Transverse colon (tissue), 4 donors: ENCODE measurements around the gene C4orf36. TPM values are rescaled to one million over a fixed set of nuclear protein-coding genes. Genes with fewer than 3 reads are reported as not detected.

ENCODE experiments used
- DNase-seq: peaks from one replicate; pipeline ENCODE4 v3.0.0-alpha.2; 2019
- H3K27ac ChIP-seq, 4 donors: fragments of 200-600 bp; sonication (generic); 2 replicates each; pipeline ENCODE4 v1.5.1; 2016 to 2018; ENCODE audit warnings: inconsistent platforms in 4 of 4
- H3K27me3 ChIP-seq: fragments of 200-600 bp; sonication (generic); 2 replicates; pipeline ENCODE4 v1.5.1; 2017; ENCODE audit warnings: inconsistent platforms
- H3K36me3 ChIP-seq, 4 donors: fragments of 200-600 bp; sonication (generic); 2 replicates each; pipeline ENCODE4 v1.5.1; 2017 to 2019; ENCODE audit warnings: inconsistent platforms in 4 of 4
- H3K4me1 ChIP-seq, 4 donors: fragments of 200-600 bp; sonication (generic); 2 replicates each; pipeline ENCODE4 v1.5.1; 2017 to 2020; ENCODE audit warnings: inconsistent platforms in 4 of 4
- H3K4me3 ChIP-seq, 4 donors: fragments of 200-600 bp; sonication (generic); 1 replicate in 1 of 4; 2 replicates in 3 of 4; pipeline versions ENCODE4 v1.5.1 to v1.6.1; 2017 to 2019; ENCODE audit warnings: inconsistent platforms in 4 of 4
- H3K9me3 ChIP-seq, 2 donors: fragments of 200-600 bp; sonication (generic); 2 replicates each; pipeline ENCODE4 v1.5.1; 2017 to 2019; ENCODE audit warnings: inconsistent platforms in 2 of 2
- EP300 ChIP-seq: sonication (generic); formaldehyde crosslinking; IDR thresholded peaks from one replicate; pipeline ENCODE4 v1.6.1; 2017; ENCODE audit warnings: antibody characterized with exemption, low read depth
- POLR2A ChIP-seq: fragments of 450-650 bp; IDR thresholded peaks from one replicate; pipeline ENCODE4 v1.6.1; 2016; ENCODE audit warnings: antibody characterized with exemption, mild to moderate bottlenecking, moderate library complexity
- POLR2AphosphoS5 ChIP-seq, 3 donors: sonication (generic); formaldehyde crosslinking; IDR thresholded peaks; one replicate each; pipeline ENCODE4 v1.6.1; 2016; ENCODE audit warnings: antibody characterized with exemption in 3 of 3
- WGBS, 2 donors: methylation state at CpG; one replicate each; pipeline ENCODE4 v1.1.5; 2018; ENCODE audit warnings: low coverage in 1 of 2; 5-methylcytosine and 5-hydroxymethylcytosine counted together
- in situ Hi-C, 4 donors: fragments of 200-750 bp; cut with MboI; loops; one replicate each; pipeline versions ENCODE4 v1.15.0 to v1.15.1; 2017; ENCODE audit warnings: low sequenced_read_pairs in 3 of 4, low pct_ligation_motif_present in 1 of 4, low pct_unique_long_range_greater_than_20kb in 1 of 4
- intact Hi-C: fragments of 100-400 bp; cut with DNase I; formaldehyde crosslinking; loops from one replicate; pipeline ENCODE4 v1.15.1; 2023; ENCODE audit warnings: low total_unique reads
- total RNA-seq, 4 donors: library from RNA; depleted of rRNA; stranded (reverse); fragments of >200 nt; gene quantifications; one replicate each; pipeline ENCODE4 v1.1.0, GENCODE V29; 2016
- TF ChIP-seq, protein P1 (sequence below), 5 experiments: fragments of 200-600 bp in 3 of 5; fragments of 450-650 bp in 2 of 5; sonication (generic) in 3 of 5; IDR thresholded peaks; 1 replicate in 2 of 5; 2 replicates in 3 of 5; pipeline ENCODE4 v1.5.1; 2016 to 2017; ENCODE audit warnings: antibody characterized with exemption in 5 of 5, inconsistent platforms in 3 of 5, mild to moderate bottlenecking in 2 of 5, moderate library complexity in 1 of 5

The C4orf36 gene
- total RNA-seq, 4 donors from 2014 or later, result 0.27 to 0.32 TPM; not detected in 2

DNA sequence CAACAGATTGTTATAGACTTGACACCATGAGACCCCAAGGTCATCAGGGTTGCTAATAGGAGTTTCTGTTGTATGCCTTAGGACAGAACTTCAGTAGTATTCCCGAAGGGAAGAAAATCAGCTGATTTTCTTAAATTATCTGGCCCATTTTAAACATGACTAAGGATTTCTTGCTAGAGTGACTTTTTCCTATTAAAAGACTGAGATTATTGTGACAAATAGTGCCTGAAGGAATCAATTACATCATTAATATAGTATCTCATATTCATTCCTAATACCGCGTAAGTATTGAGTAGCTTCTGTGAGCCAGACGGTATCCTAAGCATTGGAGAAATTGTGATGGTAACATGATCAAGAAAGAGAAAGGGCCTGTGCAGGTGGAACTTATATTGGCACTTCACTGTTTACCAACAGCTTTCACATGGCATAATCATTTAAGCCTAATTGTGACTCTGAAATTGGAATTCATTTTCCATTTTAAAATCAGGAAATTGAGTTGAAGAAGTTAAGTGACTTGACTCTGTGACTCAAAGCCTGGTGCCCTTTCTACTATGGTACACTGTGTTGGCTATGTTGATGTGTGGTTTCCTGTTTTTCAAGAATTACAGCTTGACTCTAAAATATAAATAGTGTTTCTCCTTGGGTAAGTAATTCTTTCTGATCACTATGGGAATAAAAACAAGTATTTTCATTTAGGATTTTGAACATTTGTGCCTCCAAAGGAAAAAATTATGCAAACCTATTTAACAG, 46.7 kb upstream of the C4orf36 start:
- WGBS, 2 donors, result 64 to 76% methylated on average over 4 of the region's 4 CpGs
- no peak for TF ChIP-seq POLR2AphosphoS5 (IDR thresholded peaks at IDR 0.05)
- TF ChIP-seq POLR2A, result no peak
- no peak for TF ChIP-seq EP300
- TF ChIP-seq, protein P1, sequence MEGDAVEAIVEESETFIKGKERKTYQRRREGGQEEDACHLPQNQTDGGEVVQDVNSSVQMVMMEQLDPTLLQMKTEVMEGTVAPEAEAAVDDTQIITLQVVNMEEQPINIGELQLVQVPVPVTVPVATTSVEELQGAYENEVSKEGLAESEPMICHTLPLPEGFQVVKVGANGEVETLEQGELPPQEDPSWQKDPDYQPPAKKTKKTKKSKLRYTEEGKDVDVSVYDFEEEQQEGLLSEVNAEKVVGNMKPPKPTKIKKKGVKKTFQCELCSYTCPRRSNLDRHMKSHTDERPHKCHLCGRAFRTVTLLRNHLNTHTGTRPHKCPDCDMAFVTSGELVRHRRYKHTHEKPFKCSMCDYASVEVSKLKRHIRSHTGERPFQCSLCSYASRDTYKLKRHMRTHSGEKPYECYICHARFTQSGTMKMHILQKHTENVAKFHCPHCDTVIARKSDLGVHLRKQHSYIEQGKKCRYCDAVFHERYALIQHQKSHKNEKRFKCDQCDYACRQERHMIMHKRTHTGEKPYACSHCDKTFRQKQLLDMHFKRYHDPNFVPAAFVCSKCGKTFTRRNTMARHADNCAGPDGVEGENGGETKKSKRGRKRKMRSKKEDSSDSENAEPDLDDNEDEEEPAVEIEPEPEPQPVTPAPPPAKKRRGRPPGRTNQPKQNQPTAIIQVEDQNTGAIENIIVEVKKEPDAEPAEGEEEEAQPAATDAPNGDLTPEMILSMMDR (IDR thresholded peaks at IDR 0.05), result no peak
- DNase-seq, result no peak
- in situ Hi-C loops (loop anchor here in 2 of 4 donors (5.0 to 10.0 kb wide), 2 partner anchors 66 to 68 kb away; no protein-coding TSS in a partner anchor), intact Hi-C loops (loop anchor here (10.0 kb wide), 1 partner anchor 166 kb away; no protein-coding TSS in a partner anchor)
- no peaks in the 10 kb centered on the region for H3K9me3 ChIP-seq
- H3K4me3 ChIP-seq, result peak overlapping the region in 1 of 4 donors; percentile 8
- H3K27ac ChIP-seq, result peak overlapping the region; percentile 99 to 100 (median 99)
- no peaks in the 10 kb centered on the region for H3K27me3 ChIP-seq
- peaks cover 38 to 72% (median 68%) of the 10 kb centered on the region in 4 donors for H3K4me1 ChIP-seq
- H3K36me3 ChIP-seq, result no peaks in the 10 kb centered on the region

DNA sequence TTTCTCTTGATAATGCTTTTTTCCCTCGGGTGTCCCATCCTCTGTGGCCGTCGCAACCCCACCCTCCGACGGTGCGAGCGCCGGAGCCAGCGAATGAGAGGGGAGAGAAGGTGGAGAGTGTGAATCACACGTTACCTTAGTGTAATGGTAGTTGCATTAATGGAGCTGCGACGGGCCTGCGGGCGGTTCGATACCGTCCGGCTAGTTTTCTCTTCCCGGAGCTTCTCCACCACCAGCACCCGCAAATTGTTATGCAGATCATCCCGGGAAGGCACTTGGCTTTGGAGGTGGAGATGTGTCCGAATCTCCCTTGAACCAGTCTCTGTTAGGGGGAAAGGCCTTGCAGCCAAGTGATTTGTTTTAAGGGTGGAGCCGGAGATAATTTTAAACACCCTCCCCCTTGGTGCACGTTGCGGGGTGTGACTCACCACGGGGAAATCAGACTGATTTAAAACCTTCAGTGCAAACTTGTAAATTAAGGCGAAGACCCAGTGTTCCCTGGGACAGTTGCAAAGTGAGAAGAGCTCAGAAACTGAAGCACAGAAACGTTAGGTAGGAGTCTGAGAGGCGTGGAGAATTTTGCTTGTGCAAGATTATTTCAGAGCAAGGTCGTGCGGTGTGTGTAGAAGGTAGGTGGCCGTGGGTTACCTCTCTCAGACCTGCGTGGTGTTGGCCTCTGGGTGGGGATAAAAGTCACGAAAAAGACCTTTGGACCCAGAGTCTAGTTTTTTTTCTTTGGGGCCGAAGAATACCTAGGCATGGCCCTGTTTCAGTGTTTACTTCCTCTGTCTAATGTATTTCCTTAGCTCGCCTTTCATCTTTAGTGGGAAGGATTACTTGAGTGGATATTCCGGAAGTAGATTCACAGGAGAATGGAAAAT, 43.9 kb upstream of the C4orf36 start:
- H3K4me3 ChIP-seq, result peak overlapping the region; percentile 81 to 97 (median 94)
- intact Hi-C loops (loop anchor here (2.0 to 10.0 kb wide), 2 partner anchors 71 to 169 kb away; no protein-coding TSS in a partner anchor), in situ Hi-C loops (loop anchor here in 2 of 4 donors (5.0 to 10.0 kb wide), 2 partner anchors 69 to 71 kb away; no protein-coding TSS in a partner anchor)
- H3K36me3 ChIP-seq, result no peaks in the 10 kb centered on the region
- peak; percentile 87 for DNase-seq
- H3K9me3 ChIP-seq, result no peaks in the 10 kb centered on the region
- 5 to 7% methylated on average over 7 to 36 of the region's 36 CpGs for WGBS, 2 donors
- H3K4me1 ChIP-seq, result peaks cover 28 to 60% (median 53%) of the 10 kb centered on the region in 4 donors
- TF ChIP-seq EP300 (no peak), POLR2A (peak; percentile 79), POLR2AphosphoS5 (IDR thresholded peaks at IDR 0.05) (peak; percentile 83 to 86 (median 84))
- peak overlapping the region; percentile 99 to 100 (median 99) for H3K27ac ChIP-seq
- no peaks in the 10 kb centered on the region for H3K27me3 ChIP-seq

DNA sequence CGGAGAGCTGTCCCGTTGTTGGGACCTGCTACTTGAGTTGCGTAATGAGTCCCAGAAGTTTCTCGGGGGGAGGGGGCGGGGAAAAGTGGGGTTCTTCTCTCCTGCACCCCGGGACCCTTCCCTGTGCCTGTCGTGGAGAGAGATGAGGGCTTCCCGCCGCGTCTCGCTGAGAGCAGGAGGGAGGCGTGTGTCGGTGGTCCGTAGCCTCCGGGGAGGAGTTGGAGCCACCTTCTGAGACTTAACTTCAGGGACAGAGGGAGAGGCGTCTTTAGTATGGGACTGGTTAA, 43.3 kb upstream of the C4orf36 start:
- 2% methylated on average over 16 of the region's 16 CpGs; no CpG with 5 or more reads in 1 of the 2 donors for WGBS, 2 donors
- no peaks in the 10 kb centered on the region for H3K36me3 ChIP-seq
- no peaks in the 10 kb centered on the region for H3K9me3 ChIP-seq
- H3K27ac ChIP-seq, result peak overlapping the region; percentile 99 to 100 (median 99)
- intact Hi-C loops, result loop anchor here (2.0 to 10.0 kb wide), 2 partner anchors 71 to 169 kb away; no protein-coding TSS in a partner anchor
- TF ChIP-seq POLR2A (no peak), POLR2AphosphoS5 (IDR thresholded peaks at IDR 0.05) (no peak), EP300 (no peak)
- TF ChIP-seq, protein P1 (IDR thresholded peaks at IDR 0.05), result no peak
- no peaks in the 10 kb centered on the region for H3K27me3 ChIP-seq
- peak overlapping the region; percentile 81 to 97 (median 94) for H3K4me3 ChIP-seq
- in situ Hi-C loops, result loop anchor here in 2 of 4 donors (5.0 to 10.0 kb wide), 2 partner anchors 69 to 72 kb away; no protein-coding TSS in a partner anchor
- H3K4me1 ChIP-seq, result peaks cover 28 to 56% (median 49%) of the 10 kb centered on the region in 4 donors
- DNase-seq, result no peak

DNA sequence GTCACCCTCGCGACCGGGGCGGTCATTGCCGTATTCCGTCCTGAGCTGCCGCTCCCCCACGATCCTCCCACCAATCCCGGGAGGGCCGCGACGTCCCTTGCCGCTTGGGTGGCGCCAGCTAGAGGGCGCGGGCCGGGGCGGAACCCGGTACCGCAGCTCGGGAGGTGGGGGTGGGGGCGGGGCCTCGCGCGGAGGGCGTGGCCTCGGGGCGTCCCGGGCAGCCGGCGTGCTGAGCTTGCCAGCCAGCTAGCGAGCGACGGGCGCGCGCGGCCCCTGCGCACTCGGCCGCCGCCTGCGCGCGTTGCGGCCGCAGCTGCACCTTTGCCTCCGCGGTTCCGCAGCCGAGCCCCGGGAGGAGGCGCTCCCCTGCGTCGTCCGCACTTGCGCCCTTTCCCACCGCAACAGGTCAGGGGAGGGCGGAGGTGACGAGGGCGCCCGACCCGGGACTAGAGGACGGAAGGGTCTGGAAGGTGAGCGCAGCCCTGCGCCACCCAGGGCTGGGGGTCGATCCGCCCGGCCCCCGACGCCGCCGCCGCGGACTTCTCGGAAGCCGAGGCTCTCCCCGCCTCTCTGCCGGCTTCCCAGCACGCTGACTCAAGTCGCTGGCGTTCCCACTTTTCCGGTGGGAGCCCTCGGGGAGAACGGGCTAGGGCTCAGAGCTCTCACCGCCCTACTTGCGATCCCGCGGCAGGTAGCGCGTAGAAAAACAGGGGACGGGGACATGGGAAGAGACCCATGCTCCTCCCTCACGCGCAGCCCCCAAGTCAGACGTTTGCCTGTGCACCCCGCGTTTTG, 42.7 kb upstream of the C4orf36 start, which contains the start of gene AFF1:
Gene AFF1, plus strand, starts transcription at position 241 of the 795 bp plus-strand sequence. CDS start 13,523 bp downstream, outside the sequence.
- Histone ChIP-seq H3K4me3 (peak within 1 kb of the TSS; percentile 81 to 97 (median 94)), H3K9me3 (no peaks in the 10 kb centered on the region), H3K27me3 (no peaks in the 10 kb centered on the region), H3K4me1 (peaks cover 25 to 50% (median 43%) of the 10 kb centered on the region in 4 donors), H3K27ac (peak within 1 kb of the TSS; percentile 99 to 100 (median 99)), H3K36me3 (no peaks in the 10 kb centered on the region)
- in situ Hi-C loops (loop anchor here in 2 of 4 donors (5.0 to 10.0 kb wide), 2 partner anchors 70 to 72 kb away; no protein-coding TSS in a partner anchor), intact Hi-C loops (loop anchor here (2.0 to 10.0 kb wide), 2 partner anchors 72 to 170 kb away; no protein-coding TSS in a partner anchor)
- 0% methylated on average over 43 of the region's 97 CpGs; no CpG with 5 or more reads in 1 of the 2 donors for WGBS, 2 donors
- peak; percentile 96 for DNase-seq
- no peak for TF ChIP-seq EP300
- TF ChIP-seq, protein P1 (IDR thresholded peaks at IDR 0.05), result peak; percentile 39 to 57 (median 44)
- peak; percentile 89 to 95 (median 95) for TF ChIP-seq POLR2AphosphoS5 (IDR thresholded peaks at IDR 0.05)
- peak; percentile 84 for TF ChIP-seq POLR2A
